ENCODE results near the gene CCDC183. TPM values are rescaled to one million over a fixed set of nuclear protein-coding genes. Genes with fewer than 3 reads are reported as not detected.

CCDC183 gene
- total RNA-seq, 1 donor from 2014 or later: not detected

DNA sequence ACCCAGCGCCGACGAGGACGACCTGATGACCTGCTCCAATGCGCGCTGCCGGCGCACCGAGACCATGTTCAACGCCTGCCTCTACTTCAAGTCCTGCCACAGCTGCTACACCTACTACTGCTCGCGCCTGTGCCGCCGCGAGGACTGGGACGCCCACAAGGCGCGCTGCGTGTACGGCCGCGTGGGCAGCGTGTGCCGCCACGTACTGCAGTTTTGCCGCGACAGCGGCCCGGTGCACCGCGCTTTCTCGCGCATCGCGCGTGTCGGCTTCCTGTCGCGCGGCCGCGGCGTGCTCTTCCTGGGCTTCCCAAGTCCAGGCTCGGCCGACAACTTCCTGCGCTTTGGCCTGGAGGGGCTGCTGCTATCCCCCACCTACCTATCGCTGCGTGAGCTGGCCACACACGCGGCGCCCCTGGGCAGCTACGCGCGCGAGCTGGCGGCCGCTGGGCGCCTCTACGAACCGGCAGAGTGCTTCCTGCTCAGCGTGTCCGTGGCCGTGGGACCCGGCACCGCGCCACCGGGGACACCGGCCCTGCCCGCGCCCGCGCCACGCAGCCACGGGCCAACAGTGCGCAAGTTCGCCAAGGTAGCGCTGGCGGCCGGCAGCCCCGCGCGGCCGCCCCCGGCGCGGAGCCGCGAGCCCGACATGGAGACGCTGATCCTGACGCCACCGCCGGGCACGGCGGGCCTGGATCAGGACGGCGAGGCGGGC is 50.4 kb downstream of the CCDC183 start:
- no peaks in the 10 kb centered on the region for H3K36me3 Mint-ChIP-seq (ENCODE audit: low read depth)
- peaks cover 6% of the 10 kb centered on the region for H3K27me3 Mint-ChIP-seq
- no peak for ATAC-seq (ENCODE audit: low read depth)
- no peak for TF ChIP-seq CTCF (IDR thresholded peaks at IDR 0.05)
- ChIA-PET POLR2A (interaction anchor here (1.0 to 1.9 kb wide), 3 partner anchors 98 to 456 kb away, joined by 3 to 8 read pairs (median 3); partner anchors contain the start of genes C8G, FBXW5 and NRARP), CTCF (interaction anchor here (1.0 kb wide), 1 partner anchor 55 kb away, joined by 3 read pairs; no protein-coding TSS in a partner anchor)
- H3K4me1 Mint-ChIP-seq: peaks cover 32% of the 10 kb centered on the region
- no peaks in the 10 kb centered on the region for H3K9me3 Mint-ChIP-seq
- no peak overlapping the region for H3K27ac Mint-ChIP-seq
- intact Hi-C loops (cut with micrococcal nuclease): loop anchor here (1.0 to 10.0 kb wide), 2 partner anchors 56 to 318 kb away; no protein-coding TSS in a partner anchor
- no peak overlapping the region for H3K4me3 Mint-ChIP-seq
- no peak for DNase-seq

GRCh38 chr9:136847088-136847825 is 51.1 kb downstream of the CCDC183 start:
- Mint-ChIP-seq H3K36me3 (ENCODE audit: low read depth) (no peaks in the 10 kb centered on the region), H3K4me1 (peaks cover 30% of the 10 kb centered on the region), H3K9me3 (no peaks in the 10 kb centered on the region), H3K27ac (peak overlapping the region; percentile 59), H3K27me3 (peaks cover 6% of the 10 kb centered on the region), H3K4me3 (peak overlapping the region; percentile 95)
- CTCF ChIA-PET: interaction anchor here (1.0 to 1.3 kb wide), 2 partner anchors 55 to 188 kb away, joined by 3 to 4 read pairs; no protein-coding TSS in a partner anchor
- intact Hi-C loops (cut with micrococcal nuclease): loop anchor here (1.0 to 10.0 kb wide), 2 partner anchors 55 to 318 kb away; no protein-coding TSS in a partner anchor
- TF ChIP-seq CTCF (IDR thresholded peaks at IDR 0.05): no peak
- POLR2A ChIA-PET: interaction anchor here (0.6 to 2.2 kb wide), 8 partner anchors 17 to 455 kb away, joined by 3 to 13 read pairs (median 4); partner anchors contain the start of genes C8G, FBXW5, NRARP and PAXX
- no peak for ATAC-seq (ENCODE audit: low read depth)
- DNase-seq: no peak

- Mint-ChIP-seq H3K27ac (peak overlapping the region; percentile 59), H3K4me3 (peak overlapping the region; percentile 95), H3K9me3 (no peaks in the 10 kb centered on the region), H3K36me3 (ENCODE audit: low read depth) (no peaks in the 10 kb centered on the region), H3K4me1 (peaks cover 28% of the 10 kb centered on the region), H3K27me3 (peaks cover 6% of the 10 kb centered on the region)
- no peak for ATAC-seq (ENCODE audit: low read depth)
- DNase-seq: peak; percentile 56
- ChIA-PET CTCF (interaction anchor here (1.3 kb wide), 1 partner anchor 188 kb away, joined by 4 read pairs; no protein-coding TSS in a partner anchor), POLR2A (interaction anchor here (0.6 to 2.2 kb wide), 14 partner anchors 16 to 454 kb away, joined by 3 to 13 read pairs (median 3); partner anchors contain the start of genes C8G, EDF1, FBXW5 and NRARP)
- intact Hi-C loops (cut with micrococcal nuclease): loop anchor here (1.0 to 10.0 kb wide), 2 partner anchors 54 to 317 kb away; no protein-coding TSS in a partner anchor
- TF ChIP-seq CTCF (IDR thresholded peaks at IDR 0.05): no peak
Measured at GRCh38 chr9:136847826-136848392, 51.8 kb downstream of the CCDC183 start.

GRCh38 chr9:136848393-136849037 is 52.4 kb downstream of the CCDC183 start:
- Mint-ChIP-seq H3K27ac (no peak overlapping the region), H3K9me3 (no peaks in the 10 kb centered on the region), H3K4me1 (peaks cover 26% of the 10 kb centered on the region), H3K36me3 (ENCODE audit: low read depth) (no peaks in the 10 kb centered on the region), H3K27me3 (peaks cover 6% of the 10 kb centered on the region), H3K4me3 (peak overlapping the region; percentile 95)
- CTCF ChIA-PET: no interaction called here
- POLR2A ChIA-PET: interaction anchor here (0.7 to 2.2 kb wide), 12 partner anchors 16 to 393 kb away, joined by 3 to 13 read pairs (median 4); partner anchors contain the start of genes C8G, EDF1, FBXW5 and PAXX
- intact Hi-C loops (cut with micrococcal nuclease): loop anchor here (1.0 to 10.0 kb wide), 7 partner anchors 18 to 316 kb away; partner anchors contain the start of genes EDF1, FBXW5, PAXX and RABL6
- no peak for TF ChIP-seq CTCF (IDR thresholded peaks at IDR 0.05)
- DNase-seq (no peak), ATAC-seq (ENCODE audit: low read depth) (peak; percentile 1)
